K562 (cell line): ENCODE results near the gene UCKL1. TPM values are rescaled to one million over a fixed set of nuclear protein-coding genes. Genes with fewer than 3 reads are reported as not detected.

Experiments used
- AFF4 ChIP-seq: sonication (generic); formaldehyde crosslinking; IDR thresholded peaks from 2 replicates; pipeline ENCODE4 v1.8.0; 2023; ENCODE audit warnings: mild to moderate bottlenecking, missing genetic modification reagents
- C11orf30 ChIP-seq: fragments of 450-650 bp; IDR thresholded peaks from 2 replicates; pipeline ENCODE4 v1.6.1; 2016; ENCODE audit warnings: low read depth, mild to moderate bottlenecking
- CBFA2T3 ChIP-seq: fragments of 450-650 bp; IDR thresholded peaks from 2 replicates; pipeline ENCODE4 v1.6.1; 2017
- GATA2 ChIP-seq: sonication (generic); formaldehyde crosslinking; IDR thresholded peaks from 2 replicates; pipeline ENCODE4 v1.4.0; 2020; ENCODE audit warnings: mild to moderate bottlenecking, missing genetic modification reagents
- MCM2 ChIP-seq: fragments of 450-650 bp; IDR thresholded peaks from 2 replicates; pipeline ENCODE4 v1.6.1; 2017; ENCODE audit warnings: low read depth, mild to moderate bottlenecking
- TAL1 ChIP-seq: fragments of 450-650 bp; IDR thresholded peaks from 2 replicates; pipeline ENCODE4 v1.6.1; 2016; ENCODE audit warnings: mild to moderate bottlenecking
- ZFX ChIP-seq: sonication (generic); formaldehyde crosslinking; IDR thresholded peaks from 2 replicates; pipeline ENCODE4 v1.8.0; 2022; ENCODE audit warnings: mild to moderate bottlenecking, missing genetic modification reagents, moderate library complexity
- ZHX1 ChIP-seq: fragments of 150-350 bp; conservative IDR thresholded peaks from 2 replicates; pipeline ENCODE4 v1.6.1; 2014; ENCODE audit warnings: low read length
- ZNF143 ChIP-seq: sonication (generic); formaldehyde crosslinking; IDR thresholded peaks from 2 replicates; pipeline ENCODE4 v1.9.0; 2022; ENCODE audit warnings: mild to moderate bottlenecking, missing genetic modification reagents
- ZNF212 ChIP-seq: fragments of 450-650 bp; formaldehyde crosslinking; IDR thresholded peaks from 2 replicates; pipeline ENCODE4 v1.4.0; 2020; ENCODE audit warnings: mild to moderate bottlenecking
- ZNF253 ChIP-seq: fragments of 250-450 bp; sonication (Bioruptor Pico); conservative IDR thresholded peaks from 2 replicates; pipeline ENCODE4 v1.6.1; 2021; ENCODE audit warnings: mild to moderate bottlenecking
- ZNF407 ChIP-seq: fragments of 450-650 bp; IDR thresholded peaks from 2 replicates; pipeline ENCODE4 v1.6.1; 2016; ENCODE audit warnings: low read depth
- polyA plus RNA-seq, 8 experiments: library from polyadenylated mRNA; depleted of rRNA in 4 of 8; stranded (reverse) in 5 of 8; unstranded in 3 of 8; fragments of >200 nt; fragmentation: Nextera tagmentation in 2 of 8; fragmentation: Illumina TruSeq in 1 of 8; extraction: Ambion mirVana in 2 of 8; extraction: Trizol in 1 of 8; gene quantifications; 2 replicates each; pipeline versions ENCODE4 v1.2.1 to v1.2.3, GENCODE V29; 2011 to 2014; ENCODE audit warnings: inconsistent platforms in 1 of 8, missing spikeins in 1 of 8
- total RNA-seq, 7 experiments: library from RNA; depleted of rRNA in 6 of 7; stranded (reverse); fragments of >200 nt in 6 of 7; fragmentation: Illumina TruSeq in 2 of 7; extraction: Trizol in 2 of 7; gene quantifications; 2 replicates each; pipeline versions ENCODE4 v1.2.1 to v1.2.3, GENCODE V29; 2011 to 2021; ENCODE audit warnings: low replicate concordance in 1 of 7

The UCKL1 gene
- total and polyA plus RNA-seq, 9 of the 15 experiments (the other 6 are each of a cell fraction or from before 2014, with no cell fraction given), result 3.1 to 52.8 (median 24.2) TPM

GRCh38 chr20:63955827-63956663 lies at the start of gene UCKL1 (continued):
- TF ChIP-seq AFF4 (CRISPR knock-in tag) (peak; percentile 88), MCM2 (no peak), C11orf30 (no peak), ZFX (CRISPR knock-in tag) (peak; percentile 98), ZNF253 (CRISPR knock-in tag) (no peak), ZHX1 (no peak), TAL1 (no peak), GATA2 (no peak), ZNF143 (CRISPR knock-in tag) (peak; percentile 96), CBFA2T3 (no peak), ZNF212 (CRISPR knock-in tag) (no peak), ZNF407 (peak; percentile 91)
